ENCODE results near the gene MT3.

Gene MT3

GRCh38 chr16:56600398-56600999 lies 11.2 kb downstream of the MT3 start:
- H3K27me3 Mint-ChIP-seq: peaks cover 11% of the 10 kb centered on the region
- no peaks in the 10 kb centered on the region for H3K9me3 Mint-ChIP-seq
- no peak overlapping the region for H3K27ac Mint-ChIP-seq
- peaks cover 4% of the 10 kb centered on the region for H3K4me1 Mint-ChIP-seq (ENCODE audit: low read depth)
- DNase-seq: no peak
- H3K36me3 Mint-ChIP-seq (ENCODE audit: low read depth): no peaks in the 10 kb centered on the region
- H3K4me3 Mint-ChIP-seq: no peak overlapping the region

GRCh38 chr16:56601325-56601724 lies 12.0 kb downstream of the MT3 start:
- Mint-ChIP-seq H3K9me3 (no peaks in the 10 kb centered on the region), H3K27me3 (peaks cover 11% of the 10 kb centered on the region), H3K36me3 (ENCODE audit: low read depth) (no peaks in the 10 kb centered on the region), H3K27ac (no peak overlapping the region), H3K4me1 (ENCODE audit: low read depth) (peaks cover 10% of the 10 kb centered on the region), H3K4me3 (no peak overlapping the region)
- DNase-seq: no peak

GRCh38 chr16:56603589-56603988 lies 14.3 kb downstream of the MT3 start:
- H3K9me3 Mint-ChIP-seq: no peaks in the 10 kb centered on the region
- no peak overlapping the region for H3K4me3 Mint-ChIP-seq
- H3K27me3 Mint-ChIP-seq: peaks cover 11% of the 10 kb centered on the region
- H3K4me1 Mint-ChIP-seq (ENCODE audit: low read depth): peaks cover 24% of the 10 kb centered on the region
- no peak for DNase-seq
- peaks cover 2% of the 10 kb centered on the region for H3K36me3 Mint-ChIP-seq (ENCODE audit: low read depth)
- no peak overlapping the region for H3K27ac Mint-ChIP-seq

GRCh38 chr16:56604966-56605365 lies 15.6 kb downstream of the MT3 start:
- no peaks in the 10 kb centered on the region for H3K9me3 Mint-ChIP-seq
- peaks cover 36% of the 10 kb centered on the region for H3K4me1 Mint-ChIP-seq (ENCODE audit: low read depth)
- H3K4me3 Mint-ChIP-seq: no peak overlapping the region
- no peak overlapping the region for H3K27ac Mint-ChIP-seq
- DNase-seq: no peak
- H3K36me3 Mint-ChIP-seq (ENCODE audit: low read depth): peaks cover 11% of the 10 kb centered on the region
- H3K27me3 Mint-ChIP-seq: peaks cover 11% of the 10 kb centered on the region

- Mint-ChIP-seq H3K4me3 (no peak overlapping the region), H3K27me3 (peaks cover 6% of the 10 kb centered on the region), H3K9me3 (no peaks in the 10 kb centered on the region), H3K36me3 (ENCODE audit: low read depth) (peaks cover 11% of the 10 kb centered on the region), H3K4me1 (ENCODE audit: low read depth) (peaks cover 41% of the 10 kb centered on the region), H3K27ac (no peak overlapping the region)
- DNase-seq: no peak
These were observed 16.1 kb downstream of the MT3 start for GRCh38 chr16:56605475-56605874.

- peaks cover 11% of the 10 kb centered on the region for H3K36me3 Mint-ChIP-seq (ENCODE audit: low read depth)
- H3K4me3 Mint-ChIP-seq: no peak overlapping the region
- peaks cover 47% of the 10 kb centered on the region for H3K4me1 Mint-ChIP-seq (ENCODE audit: low read depth)
- H3K9me3 Mint-ChIP-seq: no peaks in the 10 kb centered on the region
- peak overlapping the region; percentile 30 for H3K27ac Mint-ChIP-seq
- DNase-seq: no peak
- H3K27me3 Mint-ChIP-seq: peaks cover 2% of the 10 kb centered on the region
These were observed 16.7 kb downstream of the MT3 start for GRCh38 chr16:56606071-56606475.

- H3K9me3 Mint-ChIP-seq: no peaks in the 10 kb centered on the region
- peaks cover 52% of the 10 kb centered on the region for H3K4me1 Mint-ChIP-seq (ENCODE audit: low read depth)
- H3K27ac Mint-ChIP-seq: peak overlapping the region; percentile 29
- no peak for DNase-seq
- H3K4me3 Mint-ChIP-seq: no peak overlapping the region
- H3K36me3 Mint-ChIP-seq (ENCODE audit: low read depth): peaks cover 11% of the 10 kb centered on the region
- no peaks in the 10 kb centered on the region for H3K27me3 Mint-ChIP-seq
These were observed 17.3 kb downstream of the MT3 start for GRCh38 chr16:56606476-56607108.

- Mint-ChIP-seq H3K4me3 (no peak overlapping the region), H3K27me3 (no peaks in the 10 kb centered on the region), H3K9me3 (no peaks in the 10 kb centered on the region), H3K27ac (peak overlapping the region; percentile 84), H3K4me1 (ENCODE audit: low read depth) (peaks cover 55% of the 10 kb centered on the region), H3K36me3 (ENCODE audit: low read depth) (peaks cover 11% of the 10 kb centered on the region)
- DNase-seq: no peak
These were observed 17.8 kb downstream of the MT3 start for GRCh38 chr16:56607109-56607618.

- H3K4me1 Mint-ChIP-seq (ENCODE audit: low read depth): peaks cover 60% of the 10 kb centered on the region
- no peaks in the 10 kb centered on the region for H3K9me3 Mint-ChIP-seq
- no peak for DNase-seq
- no peaks in the 10 kb centered on the region for H3K27me3 Mint-ChIP-seq
- H3K4me3 Mint-ChIP-seq: peak overlapping the region; percentile 65
- H3K27ac Mint-ChIP-seq: peak overlapping the region; percentile 84
- peaks cover 11% of the 10 kb centered on the region for H3K36me3 Mint-ChIP-seq (ENCODE audit: low read depth)
These were observed 18.3 kb downstream of the MT3 start for GRCh38 chr16:56607675-56608042.

- Mint-ChIP-seq H3K4me1 (ENCODE audit: low read depth) (peaks cover 65% of the 10 kb centered on the region), H3K4me3 (peak within 1 kb of the TSS; percentile 95)
- peak; percentile 90 for DNase-seq
These were observed 18.9 kb downstream of the MT3 start, which contains the start of gene MT2A for GRCh38 chr16:56608043-56608875. TSS of gene MT2A (plus strand) at chr16:56608584. CDS start at chr16:56608656, 72 bp downstream.

GRCh38 chr16:56608876-56609462 lies 19.6 kb downstream of the MT3 start:
- H3K27ac Mint-ChIP-seq: peak overlapping the region; percentile 93
- peak overlapping the region; percentile 95 for H3K4me3 Mint-ChIP-seq
- H3K27me3 Mint-ChIP-seq: no peaks in the 10 kb centered on the region
- H3K36me3 Mint-ChIP-seq (ENCODE audit: low read depth): peaks cover 11% of the 10 kb centered on the region
- peak; percentile 52 for DNase-seq
- no peaks in the 10 kb centered on the region for H3K9me3 Mint-ChIP-seq
- peaks cover 72% of the 10 kb centered on the region for H3K4me1 Mint-ChIP-seq (ENCODE audit: low read depth)

More at GRCh38 chr16:56608043-56608875, 18.9 kb downstream of the MT3 start, which contains the start of gene MT2A:
- H3K9me3 Mint-ChIP-seq: no peaks in the 10 kb centered on the region
- peaks cover 11% of the 10 kb centered on the region for H3K36me3 Mint-ChIP-seq (ENCODE audit: low read depth)
- H3K27ac Mint-ChIP-seq: peak within 1 kb of the TSS; percentile 93
- no peaks in the 10 kb centered on the region for H3K27me3 Mint-ChIP-seq

GRCh38 chr16:56609463-56609921 lies 20.2 kb downstream of the MT3 start:
- peaks cover 77% of the 10 kb centered on the region for H3K4me1 Mint-ChIP-seq (ENCODE audit: low read depth)
- H3K36me3 Mint-ChIP-seq (ENCODE audit: low read depth): peaks cover 11% of the 10 kb centered on the region

GRCh38 chr16:56610017-56610608 lies 20.8 kb downstream of the MT3 start:
- DNase-seq: peak; percentile 75
- no peaks in the 10 kb centered on the region for H3K27me3 Mint-ChIP-seq
- H3K4me1 Mint-ChIP-seq (ENCODE audit: low read depth): peaks cover 83% of the 10 kb centered on the region
- H3K4me3 Mint-ChIP-seq: peak overlapping the region; percentile 95
- H3K36me3 Mint-ChIP-seq (ENCODE audit: low read depth): peaks cover 11% of the 10 kb centered on the region
- H3K9me3 Mint-ChIP-seq: no peaks in the 10 kb centered on the region
- peak overlapping the region; percentile 93 for H3K27ac Mint-ChIP-seq

More at GRCh38 chr16:56609463-56609921, 20.2 kb downstream of the MT3 start:
- DNase-seq: peak; percentile 66
- Mint-ChIP-seq H3K27ac (peak overlapping the region; percentile 93), H3K4me3 (peak overlapping the region; percentile 95), H3K9me3 (no peaks in the 10 kb centered on the region), H3K27me3 (no peaks in the 10 kb centered on the region)

- Mint-ChIP-seq H3K4me3 (peak overlapping the region; percentile 95), H3K27ac (peak overlapping the region; percentile 93), H3K36me3 (ENCODE audit: low read depth) (peaks cover 11% of the 10 kb centered on the region), H3K9me3 (no peaks in the 10 kb centered on the region), H3K4me1 (ENCODE audit: low read depth) (peaks cover 88% of the 10 kb centered on the region), H3K27me3 (no peaks in the 10 kb centered on the region)
- no peak for DNase-seq
These were observed 21.3 kb downstream of the MT3 start for GRCh38 chr16:56610609-56611111.

Data from activated T-cell treated with anti-CD3 and anti-CD28 coated beads, Interleukin-2, amount 50 U/mL, for 24 hours (primary cell).